Stimulated activated CD8-positive, alpha-beta memory T cell treated with anti-CD3 and anti-CD28 coated beads, Interleukin-7, amount 100 ng/mL, for 48 hours (primary cell): ENCODE data around the gene TUBGCP5.

Experiments
- DNase-seq, 2 donors: peaks; one replicate each; pipeline ENCODE4 v3.0.0-alpha.2; 2020; ENCODE audit warnings: low read depth in 1 of 2; ENCODE audit errors: extremely low read depth in 1 of 2

TUBGCP5 gene

GRCh38 chr15:22954798-22955543 is 84.4 kb downstream of the TUBGCP5 start:
- no peak for DNase-seq

- DNase-seq = no peak
Measured at GRCh38 chr15:22954326-22954725, 85.0 kb downstream of the TUBGCP5 start.

- DNase-seq = no peak
Measured at GRCh38 chr15:22952796-22953579, 86.4 kb downstream of the TUBGCP5 start.

GRCh38 chr15:22951381-22952280 is 87.7 kb downstream of the TUBGCP5 start:
- no peak for DNase-seq

- DNase-seq = no peak
Measured at GRCh38 chr15:22951031-22951380, 88.4 kb downstream of the TUBGCP5 start.

GRCh38 chr15:22950256-22950990 is 88.9 kb downstream of the TUBGCP5 start:
- DNase-seq = no peak
